Measurements from ENCODE around the gene KLHL6. TPM values are rescaled to one million over a fixed set of nuclear protein-coding genes. Genes with fewer than 3 reads are reported as not detected.

Gene KLHL6
- total and polyA plus RNA-seq, 4 donors = 0.42 to 3.8 (median 1.0) TPM

DNA sequence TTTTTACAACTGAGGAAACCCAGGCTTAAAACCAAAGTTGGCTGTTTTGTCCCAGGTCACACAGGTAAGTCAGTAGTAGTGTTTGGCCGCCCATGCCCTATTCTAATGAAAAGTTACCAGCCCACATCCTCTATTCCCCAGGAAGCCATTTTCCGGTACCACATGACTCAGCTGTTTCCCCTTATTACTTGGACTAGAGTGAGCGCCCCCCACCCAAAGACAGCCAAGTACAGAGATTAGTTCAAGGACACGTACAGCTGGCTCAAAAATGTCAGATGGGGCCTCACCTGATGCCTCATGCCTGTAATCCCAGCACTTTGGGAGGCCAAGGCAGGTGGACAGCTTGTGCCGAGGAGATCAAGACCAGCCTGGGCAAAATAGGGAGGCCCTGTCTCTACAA is 8.5 kb upstream of the KLHL6 start:
- Histone ChIP-seq H3K4me1 (ENCODE audit: control insufficient read depth in 4 of 4, insufficient read depth in 4 of 4, low read length in 3 of 4) (peaks cover 0 to 3% (median 0%) of the 10 kb centered on the region in 4 donors), H3K27me3 (ENCODE audit: control insufficient read depth in 4 of 4, insufficient read depth in 4 of 4, low read length in 3 of 4) (no peaks in the 10 kb centered on the region), H3K9me3 (ENCODE audit: control insufficient read depth in 4 of 4, low read length in 3 of 4) (no peaks in the 10 kb centered on the region), H3K4me3 (ENCODE audit: low read depth in 1 of 3, low read length in 3 of 3) (no peak overlapping the region), H3K9ac (ENCODE audit: low read depth in 1 of 2, low read length in 2 of 2) (no peak overlapping the region), H3K27ac (ENCODE audit: low read depth in 1 of 2, low read length in 2 of 2) (no peak overlapping the region), H3K36me3 (ENCODE audit: control insufficient read depth in 4 of 4, insufficient read depth in 3 of 4, low read depth in 1 of 4, low read length in 3 of 4) (no peaks in the 10 kb centered on the region)
- DNase-seq (ENCODE audit: low spot score) = no peak
- TF ChIP-seq, protein P1, sequence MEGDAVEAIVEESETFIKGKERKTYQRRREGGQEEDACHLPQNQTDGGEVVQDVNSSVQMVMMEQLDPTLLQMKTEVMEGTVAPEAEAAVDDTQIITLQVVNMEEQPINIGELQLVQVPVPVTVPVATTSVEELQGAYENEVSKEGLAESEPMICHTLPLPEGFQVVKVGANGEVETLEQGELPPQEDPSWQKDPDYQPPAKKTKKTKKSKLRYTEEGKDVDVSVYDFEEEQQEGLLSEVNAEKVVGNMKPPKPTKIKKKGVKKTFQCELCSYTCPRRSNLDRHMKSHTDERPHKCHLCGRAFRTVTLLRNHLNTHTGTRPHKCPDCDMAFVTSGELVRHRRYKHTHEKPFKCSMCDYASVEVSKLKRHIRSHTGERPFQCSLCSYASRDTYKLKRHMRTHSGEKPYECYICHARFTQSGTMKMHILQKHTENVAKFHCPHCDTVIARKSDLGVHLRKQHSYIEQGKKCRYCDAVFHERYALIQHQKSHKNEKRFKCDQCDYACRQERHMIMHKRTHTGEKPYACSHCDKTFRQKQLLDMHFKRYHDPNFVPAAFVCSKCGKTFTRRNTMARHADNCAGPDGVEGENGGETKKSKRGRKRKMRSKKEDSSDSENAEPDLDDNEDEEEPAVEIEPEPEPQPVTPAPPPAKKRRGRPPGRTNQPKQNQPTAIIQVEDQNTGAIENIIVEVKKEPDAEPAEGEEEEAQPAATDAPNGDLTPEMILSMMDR (IDR thresholded peaks at IDR 0.05; ENCODE audit: low read depth, low read length, missing input control) = no peak
- no peak for TF ChIP-seq TAF1 (conservative IDR thresholded peaks at IDR 0.05)
- TF ChIP-seq, protein P2, sequence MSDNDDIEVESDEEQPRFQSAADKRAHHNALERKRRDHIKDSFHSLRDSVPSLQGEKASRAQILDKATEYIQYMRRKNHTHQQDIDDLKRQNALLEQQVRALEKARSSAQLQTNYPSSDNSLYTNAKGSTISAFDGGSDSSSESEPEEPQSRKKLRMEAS (IDR thresholded peaks at IDR 0.05) = no peak
- no peak for TF ChIP-seq RXRA (IDR thresholded peaks at IDR 0.05)
- no peak for TF ChIP-seq YY1 (IDR thresholded peaks at IDR 0.05)
- TF ChIP-seq FOXA2 (IDR thresholded peaks at IDR 0.05) = no peak
- TF ChIP-seq REST (IDR thresholded peaks at IDR 0.05) = no peak
- TF ChIP-seq ZBTB33 (IDR thresholded peaks at IDR 0.05) = no peak
- TF ChIP-seq JUND (IDR thresholded peaks at IDR 0.05) = no peak
- TF ChIP-seq EGR1 (IDR thresholded peaks at IDR 0.05; ENCODE audit: low read depth in 2 of 2) = no peak
- TF ChIP-seq FOXA1 (IDR thresholded peaks at IDR 0.05) = no peak
- TF ChIP-seq NR2F2 (IDR thresholded peaks at IDR 0.05) = no peak
- no peak for TF ChIP-seq HNF4G (IDR thresholded peaks at IDR 0.05)
- no peak for TF ChIP-seq SP1 (IDR thresholded peaks at IDR 0.05)
- TF ChIP-seq GABPA (IDR thresholded peaks at IDR 0.05 in 1 of 2, conservative IDR thresholded peaks at IDR 0.05 in 1 of 2) = no peak
- no peak for TF ChIP-seq HNF4A (conservative IDR thresholded peaks at IDR 0.05)
- TF ChIP-seq, protein P3, sequence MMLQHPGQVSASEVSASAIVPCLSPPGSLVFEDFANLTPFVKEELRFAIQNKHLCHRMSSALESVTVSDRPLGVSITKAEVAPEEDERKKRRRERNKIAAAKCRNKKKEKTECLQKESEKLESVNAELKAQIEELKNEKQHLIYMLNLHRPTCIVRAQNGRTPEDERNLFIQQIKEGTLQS (IDR thresholded peaks at IDR 0.05) = no peak
- TF ChIP-seq RAD21 (IDR thresholded peaks at IDR 0.05) = no peak
- WGBS = 85% methylated on average over 5 of the region's 5 CpGs

All from liver (tissue), 9 donors.